ENCODE data around the gene ZNF8.

- TF ChIP-seq POLR2A (IDR thresholded peaks at IDR 0.05; ENCODE audit: low read depth, low read length) = no peak
- TF ChIP-seq ZNF384 (IDR thresholded peaks at IDR 0.05; ENCODE audit: borderline replicate concordance, low read depth, low read length) = no peak
- TF ChIP-seq RUNX3 (IDR thresholded peaks at IDR 0.05; ENCODE audit: low read length) = no peak
- no peak for TF ChIP-seq MXI1 (IDR thresholded peaks at IDR 0.05; ENCODE audit: low read depth, low read length)
- TF ChIP-seq REST (IDR thresholded peaks at IDR 0.05; ENCODE audit: low read depth, low read length) = no peak
- TF ChIP-seq SIN3A (IDR thresholded peaks at IDR 0.05; ENCODE audit: low read depth, low read length) = no peak
- TF ChIP-seq RAD21 (IDR thresholded peaks at IDR 0.05; ENCODE audit: insufficient read depth, low read depth, low read length) = no peak
- no peak for TF ChIP-seq RFX5 (IDR thresholded peaks at IDR 0.05; ENCODE audit: low read depth, low read length)
- no peak for TF ChIP-seq CTCF (IDR thresholded peaks at IDR 0.05 in 2 of 3, conservative IDR thresholded peaks at IDR 0.05 in 1 of 3; ENCODE audit: control insufficient read depth in 2 of 3, extremely low read depth in 1 of 3, insufficient read depth in 1 of 3, low read depth in 3 of 3, low read length in 3 of 3)
- TF ChIP-seq KDM1A (IDR thresholded peaks at IDR 0.05; ENCODE audit: borderline replicate concordance) = no peak
- TF ChIP-seq NFXL1 (IDR thresholded peaks at IDR 0.05; ENCODE audit: borderline replicate concordance) = no peak
Observed at GRCh38 chr19:58284199-58284598, 5.4 kb downstream of the ZNF8 start.

Measured in GM12878 (cell line).